Measurements from ENCODE around the gene RNU4-1. TPM values are rescaled to one million over a fixed set of nuclear protein-coding genes. Genes with fewer than 3 reads are reported as not detected.

Gene RNU4-1
- total and polyA plus RNA-seq, 2 donors (not counting 3 experiments of a cell fraction or from before 2014, with no cell fraction given) = under 0.01 to 2,141 TPM

DNA sequence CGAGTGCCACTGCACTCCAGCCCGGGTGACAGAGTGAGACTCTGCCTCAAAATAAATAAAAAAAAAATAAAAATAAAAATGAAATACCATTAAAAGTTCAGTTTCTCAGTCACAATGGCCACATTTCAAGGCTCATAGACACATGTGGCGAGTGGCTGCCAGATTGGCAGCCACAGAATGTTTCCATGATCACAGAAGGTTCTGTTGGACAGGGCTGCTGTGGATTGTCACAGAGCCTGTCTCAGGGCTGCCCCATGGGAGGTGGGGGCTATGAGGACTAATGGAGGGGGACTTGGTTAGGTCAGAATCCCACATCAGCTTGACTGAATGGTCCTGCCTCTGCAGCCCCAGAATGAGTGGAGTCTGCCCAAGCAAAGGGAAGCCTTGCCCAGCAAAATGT, 38.4 kb upstream of the RNU4-1 start:
- Histone ChIP-seq H3K4me2 (ENCODE audit: insufficient read depth, low read length) (no peak overlapping the region), H3K9me3 (replicated peaks; ENCODE audit: control insufficient read depth, insufficient read depth, low read length) (no peaks in the 10 kb centered on the region), H3K79me2 (ENCODE audit: control insufficient read depth, insufficient read depth, low read length) (no peaks in the 10 kb centered on the region), H4K20me1 (replicated peaks; ENCODE audit: control insufficient read depth, extremely low read depth, insufficient read depth, low read length) (no peaks in the 10 kb centered on the region), H3K36me3 (ENCODE audit: control insufficient read depth in 2 of 2, extremely low read depth in 1 of 2, insufficient read depth in 2 of 2, low read length in 2 of 2) (no peaks in the 10 kb centered on the region), H3K27me3 (ENCODE audit: control insufficient read depth in 2 of 2, insufficient read depth in 2 of 2, low read length in 2 of 2) (no peaks in the 10 kb centered on the region), H3K4me1 (ENCODE audit: control insufficient read depth, extremely low read depth, insufficient read depth, low read length) (no peaks in the 10 kb centered on the region), H3K9me1 (replicated peaks; ENCODE audit: control insufficient read depth, extremely low read depth, insufficient read depth, low read length) (no peaks in the 10 kb centered on the region), H2AFZ (ENCODE audit: low read depth, low read length) (no peak overlapping the region), H3K4me3 (replicated peaks in 1 of 3; ENCODE audit: insufficient read depth in 1 of 3, low read depth in 1 of 3, low read length in 3 of 3) (no peak overlapping the region), H3K27ac (ENCODE audit: insufficient read depth, low read depth, low read length) (no peak overlapping the region), H3K9ac (replicated peaks; ENCODE audit: extremely low read depth, insufficient read depth, low read length) (no peak overlapping the region)
- intact Hi-C loops (cut with micrococcal nuclease) = no loop called here
- BruUV-seq (replicated peaks) = no TSS peak
- TF ChIP-seq, protein P1, sequence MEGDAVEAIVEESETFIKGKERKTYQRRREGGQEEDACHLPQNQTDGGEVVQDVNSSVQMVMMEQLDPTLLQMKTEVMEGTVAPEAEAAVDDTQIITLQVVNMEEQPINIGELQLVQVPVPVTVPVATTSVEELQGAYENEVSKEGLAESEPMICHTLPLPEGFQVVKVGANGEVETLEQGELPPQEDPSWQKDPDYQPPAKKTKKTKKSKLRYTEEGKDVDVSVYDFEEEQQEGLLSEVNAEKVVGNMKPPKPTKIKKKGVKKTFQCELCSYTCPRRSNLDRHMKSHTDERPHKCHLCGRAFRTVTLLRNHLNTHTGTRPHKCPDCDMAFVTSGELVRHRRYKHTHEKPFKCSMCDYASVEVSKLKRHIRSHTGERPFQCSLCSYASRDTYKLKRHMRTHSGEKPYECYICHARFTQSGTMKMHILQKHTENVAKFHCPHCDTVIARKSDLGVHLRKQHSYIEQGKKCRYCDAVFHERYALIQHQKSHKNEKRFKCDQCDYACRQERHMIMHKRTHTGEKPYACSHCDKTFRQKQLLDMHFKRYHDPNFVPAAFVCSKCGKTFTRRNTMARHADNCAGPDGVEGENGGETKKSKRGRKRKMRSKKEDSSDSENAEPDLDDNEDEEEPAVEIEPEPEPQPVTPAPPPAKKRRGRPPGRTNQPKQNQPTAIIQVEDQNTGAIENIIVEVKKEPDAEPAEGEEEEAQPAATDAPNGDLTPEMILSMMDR (IDR thresholded peaks at IDR 0.05; ENCODE audit: extremely low read depth in 1 of 2, insufficient read depth in 1 of 2, low read depth in 1 of 2, low read length in 2 of 2) = no peak
- TF ChIP-seq JUN (IDR thresholded peaks at IDR 0.05; ENCODE audit: borderline replicate concordance, insufficient read depth, insufficient read length, low read depth) (no peak), EZH2 (IDR thresholded peaks at IDR 0.05; ENCODE audit: borderline replicate concordance, low read depth, low read length, severe bottlenecking) (no peak), MYC (IDR thresholded peaks at IDR 0.05; ENCODE audit: low read depth, low read length) (no peak), GATA2 (IDR thresholded peaks at IDR 0.05; ENCODE audit: insufficient read depth, insufficient read length, low read depth, low read length) (no peak), POLR2AphosphoS5 (IDR thresholded peaks at IDR 0.05; ENCODE audit: insufficient read depth, low read depth, low read length) (no peak), FOS (IDR thresholded peaks at IDR 0.05; ENCODE audit: borderline replicate concordance, insufficient read depth, low read length) (no peak), POLR2A (IDR thresholded peaks at IDR 0.05; ENCODE audit: low read depth, low read length) (no peak)
- TF ChIP-seq, protein P2, sequence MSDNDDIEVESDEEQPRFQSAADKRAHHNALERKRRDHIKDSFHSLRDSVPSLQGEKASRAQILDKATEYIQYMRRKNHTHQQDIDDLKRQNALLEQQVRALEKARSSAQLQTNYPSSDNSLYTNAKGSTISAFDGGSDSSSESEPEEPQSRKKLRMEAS (IDR thresholded peaks at IDR 0.05; ENCODE audit: insufficient read depth, insufficient read length) = no peak
- dilution Hi-C loops (cut with MboI; ENCODE audit: extremely low pct_ligation_motif_present, low sequenced_read_pairs) = no loop called here
- no peak for DNase-seq (ENCODE audit: low read depth, low spot score)
- POLR2A ChIA-PET = no interaction called here
- CTCF ChIA-PET = no interaction called here
- FAIRE-seq = no peak
